ENCODE data around the gene SGCD. TPM values are rescaled to one million over a fixed set of nuclear protein-coding genes. Genes with fewer than 3 reads are reported as not detected.

Gene SGCD
- total RNA-seq, 5 donors from 2014 or later (not counting 1 experiment from before 2014, with no cell fraction given) = 0.13 to 2.4 (median 0.22) TPM

GRCh38 chr5:156322666-156323065 lies 4.3 kb upstream of the SGCD start:
- no peaks in the 10 kb centered on the region for H3K4me1 ChIP-seq (ENCODE audit: control insufficient read depth in 1 of 2, extremely low read depth in 1 of 2, insufficient read depth in 2 of 2, low read length in 2 of 2)
- no peaks in the 10 kb centered on the region for H3K36me3 ChIP-seq (ENCODE audit: control insufficient read depth in 2 of 2, extremely low read depth in 1 of 2, insufficient read depth in 1 of 2, low read length in 1 of 2)
- Mint-ChIP-seq H3K27me3 (peaks cover 5 to 23% of the 10 kb centered on the region in 2 donors), H3K9me3 (no peaks in the 10 kb centered on the region), H3K4me3 (no peak overlapping the region), H3K27ac (no peak overlapping the region), H3K4me1 (no peaks in the 10 kb centered on the region), H3K36me3 (no peaks in the 10 kb centered on the region)
- H3K27ac ChIP-seq (ENCODE audit: low read length) = no peak overlapping the region
- no peak overlapping the region for H3K4me3 ChIP-seq (ENCODE audit: control insufficient read depth in 1 of 2, extremely low read depth in 1 of 2, low read length in 1 of 2)
- no peaks in the 10 kb centered on the region for H3K9me3 ChIP-seq
- H3K27me3 ChIP-seq (replicated peaks in 1 of 2; ENCODE audit: control insufficient read depth in 2 of 2, extremely low read depth in 1 of 2, insufficient read depth in 2 of 2, low read length in 1 of 2) = peaks cover 0 to 7% of the 10 kb centered on the region in 2 experiments
- ChIA-PET POLR2A (no interaction called here), CTCF (no interaction called here)
- no peak for DNase-seq
- ATAC-seq (replicated peaks in 1 of 4) = no peak

GRCh38 chr5:156327296-156327695 lies 332 bp downstream of the SGCD start:
- Histone ChIP-seq H3K4me3 (ENCODE audit: control insufficient read depth in 1 of 2, extremely low read depth in 1 of 2, low read length in 1 of 2) (no peak overlapping the region), H3K36me3 (ENCODE audit: control insufficient read depth in 2 of 2, extremely low read depth in 1 of 2, insufficient read depth in 1 of 2, low read length in 1 of 2) (no peaks in the 10 kb centered on the region), H3K9me3 (no peaks in the 10 kb centered on the region), H3K4me1 (ENCODE audit: control insufficient read depth in 1 of 2, extremely low read depth in 1 of 2, insufficient read depth in 2 of 2, low read length in 2 of 2) (no peaks in the 10 kb centered on the region), H3K27ac (ENCODE audit: low read length) (no peak overlapping the region), H3K27me3 (replicated peaks in 1 of 2; ENCODE audit: control insufficient read depth in 2 of 2, extremely low read depth in 1 of 2, insufficient read depth in 2 of 2, low read length in 1 of 2) (peaks cover 0 to 7% of the 10 kb centered on the region in 2 experiments)
- POLR2A ChIA-PET = no interaction called here
- Mint-ChIP-seq H3K4me1 (no peaks in the 10 kb centered on the region), H3K9me3 (no peaks in the 10 kb centered on the region), H3K27me3 (peaks cover 5 to 31% of the 10 kb centered on the region in 2 donors), H3K36me3 (no peaks in the 10 kb centered on the region), H3K27ac (no peak overlapping the region), H3K4me3 (no peak overlapping the region)
- ATAC-seq (replicated peaks in 1 of 4) (no peak), DNase-seq (no peak)
- WGBS (ENCODE audit: insufficient coverage) = 60% methylated on average over 1 of the region's 6 CpGs
- CTCF ChIA-PET = no interaction called here

- CTCF ChIA-PET = interaction anchor here in 1 of 2 donors (0.6 kb wide), 1 partner anchor 696 kb away, joined by 6 read pairs; no protein-coding TSS in a partner anchor
Observed at GRCh38 chr5:156328161-156328560, 1.2 kb downstream of the SGCD start.

GRCh38 chr5:156328766-156329165 lies 1.8 kb downstream of the SGCD start:
- Histone ChIP-seq H3K9me3 (no peaks in the 10 kb centered on the region), H3K36me3 (ENCODE audit: control insufficient read depth in 2 of 2, extremely low read depth in 1 of 2, insufficient read depth in 1 of 2, low read length in 1 of 2) (no peaks in the 10 kb centered on the region), H3K27ac (ENCODE audit: low read length) (no peak overlapping the region), H3K27me3 (replicated peaks in 1 of 2; ENCODE audit: control insufficient read depth in 2 of 2, extremely low read depth in 1 of 2, insufficient read depth in 2 of 2, low read length in 1 of 2) (peaks cover 0 to 7% of the 10 kb centered on the region in 2 experiments), H3K4me1 (ENCODE audit: control insufficient read depth in 1 of 2, extremely low read depth in 1 of 2, insufficient read depth in 2 of 2, low read length in 2 of 2) (no peaks in the 10 kb centered on the region), H3K4me3 (ENCODE audit: control insufficient read depth in 1 of 2, extremely low read depth in 1 of 2, low read length in 1 of 2) (no peak overlapping the region)
- ATAC-seq (replicated peaks in 1 of 4) = no peak
- DNase-seq = no peak
- Mint-ChIP-seq H3K9me3 (no peaks in the 10 kb centered on the region), H3K27ac (no peak overlapping the region), H3K27me3 (peaks cover 5 to 31% of the 10 kb centered on the region in 2 donors), H3K36me3 (no peaks in the 10 kb centered on the region), H3K4me1 (no peaks in the 10 kb centered on the region), H3K4me3 (no peak overlapping the region)
- CTCF ChIA-PET = no interaction called here
- 86% methylated on average over 4 of the region's 6 CpGs for WGBS (ENCODE audit: insufficient coverage)
- POLR2A ChIA-PET = no interaction called here

More at GRCh38 chr5:156328161-156328560, 1.2 kb downstream of the SGCD start:
- peaks cover 0 to 7% of the 10 kb centered on the region in 2 experiments for H3K27me3 ChIP-seq (replicated peaks in 1 of 2; ENCODE audit: control insufficient read depth in 2 of 2, extremely low read depth in 1 of 2, insufficient read depth in 2 of 2, low read length in 1 of 2)
- Mint-ChIP-seq H3K27ac (no peak overlapping the region), H3K27me3 (peaks cover 5 to 35% of the 10 kb centered on the region in 2 donors), H3K4me1 (no peaks in the 10 kb centered on the region), H3K4me3 (no peak overlapping the region), H3K36me3 (no peaks in the 10 kb centered on the region), H3K9me3 (no peaks in the 10 kb centered on the region)
- no peaks in the 10 kb centered on the region for H3K9me3 ChIP-seq
- no peak for DNase-seq
- POLR2A ChIA-PET = no interaction called here
- no peak overlapping the region for H3K4me3 ChIP-seq (ENCODE audit: control insufficient read depth in 1 of 2, extremely low read depth in 1 of 2, low read length in 1 of 2)
- no peaks in the 10 kb centered on the region for H3K4me1 ChIP-seq (ENCODE audit: control insufficient read depth in 1 of 2, extremely low read depth in 1 of 2, insufficient read depth in 2 of 2, low read length in 2 of 2)
- no peaks in the 10 kb centered on the region for H3K36me3 ChIP-seq (ENCODE audit: control insufficient read depth in 2 of 2, extremely low read depth in 1 of 2, insufficient read depth in 1 of 2, low read length in 1 of 2)
- no peak for ATAC-seq (replicated peaks in 1 of 4)
- no CpG with 5 or more reads among the region's 3 CpGs for WGBS (ENCODE audit: insufficient coverage)
- no peak overlapping the region for H3K27ac ChIP-seq (ENCODE audit: low read length)

GRCh38 chr5:156329171-156329611 lies 2.2 kb downstream of the SGCD start:
- CTCF ChIA-PET = no interaction called here
- peaks cover 5 to 31% of the 10 kb centered on the region in 2 donors for H3K27me3 Mint-ChIP-seq
- no peak for ATAC-seq (replicated peaks in 1 of 4)
- Histone ChIP-seq H3K27ac (ENCODE audit: low read length) (no peak overlapping the region), H3K27me3 (replicated peaks in 1 of 2; ENCODE audit: control insufficient read depth in 2 of 2, extremely low read depth in 1 of 2, insufficient read depth in 2 of 2, low read length in 1 of 2) (peaks cover 0 to 7% of the 10 kb centered on the region in 2 experiments), H3K36me3 (ENCODE audit: control insufficient read depth in 2 of 2, extremely low read depth in 1 of 2, insufficient read depth in 1 of 2, low read length in 1 of 2) (no peaks in the 10 kb centered on the region), H3K9me3 (no peaks in the 10 kb centered on the region), H3K4me3 (ENCODE audit: control insufficient read depth in 1 of 2, extremely low read depth in 1 of 2, low read length in 1 of 2) (no peak overlapping the region), H3K4me1 (ENCODE audit: control insufficient read depth in 1 of 2, extremely low read depth in 1 of 2, insufficient read depth in 2 of 2, low read length in 2 of 2) (no peaks in the 10 kb centered on the region)
- POLR2A ChIA-PET = no interaction called here
- H3K36me3 Mint-ChIP-seq = no peaks in the 10 kb centered on the region
- no peak overlapping the region for H3K4me3 Mint-ChIP-seq
- H3K4me1 Mint-ChIP-seq = no peaks in the 10 kb centered on the region
- no CpG with 5 or more reads among the region's 3 CpGs for WGBS (ENCODE audit: insufficient coverage)
- no peak for DNase-seq
- H3K9me3 Mint-ChIP-seq = no peaks in the 10 kb centered on the region
- no peak overlapping the region for H3K27ac Mint-ChIP-seq

- Histone ChIP-seq H3K27ac (ENCODE audit: low read length) (no peak overlapping the region), H3K36me3 (ENCODE audit: control insufficient read depth in 2 of 2, extremely low read depth in 1 of 2, insufficient read depth in 1 of 2, low read length in 1 of 2) (no peaks in the 10 kb centered on the region), H3K27me3 (replicated peaks in 1 of 2; ENCODE audit: control insufficient read depth in 2 of 2, extremely low read depth in 1 of 2, insufficient read depth in 2 of 2, low read length in 1 of 2) (peaks cover 0 to 7% of the 10 kb centered on the region in 2 experiments), H3K9me3 (no peaks in the 10 kb centered on the region), H3K4me3 (ENCODE audit: control insufficient read depth in 1 of 2, extremely low read depth in 1 of 2, low read length in 1 of 2) (no peak overlapping the region), H3K4me1 (ENCODE audit: control insufficient read depth in 1 of 2, extremely low read depth in 1 of 2, insufficient read depth in 2 of 2, low read length in 2 of 2) (no peaks in the 10 kb centered on the region)
- 94% methylated on average over 3 of the region's 7 CpGs for WGBS (ENCODE audit: insufficient coverage)
- Mint-ChIP-seq H3K4me1 (no peaks in the 10 kb centered on the region), H3K36me3 (no peaks in the 10 kb centered on the region), H3K9me3 (no peaks in the 10 kb centered on the region), H3K27me3 (peaks cover 5 to 27% of the 10 kb centered on the region in 2 donors), H3K27ac (no peak overlapping the region), H3K4me3 (no peak overlapping the region)
- CTCF ChIA-PET = interaction anchor here in 1 of 2 donors (0.5 kb wide), 1 partner anchor 138 kb away, joined by 5 read pairs; no protein-coding TSS in a partner anchor
- ATAC-seq (replicated peaks in 1 of 4) (no peak), DNase-seq (no peak)
- POLR2A ChIA-PET = no interaction called here
Observed at GRCh38 chr5:156330141-156330870, 3.3 kb downstream of the SGCD start.
